ENCODE data around the gene HOXA3. TPM values are rescaled to one million over a fixed set of nuclear protein-coding genes. Genes with fewer than 3 reads are reported as not detected.

Gene HOXA3
- polyA plus RNA-seq, 2 of the 4 experiments (the other 2 are of a cell fraction): 3.3 to 8.7 TPM

DNA sequence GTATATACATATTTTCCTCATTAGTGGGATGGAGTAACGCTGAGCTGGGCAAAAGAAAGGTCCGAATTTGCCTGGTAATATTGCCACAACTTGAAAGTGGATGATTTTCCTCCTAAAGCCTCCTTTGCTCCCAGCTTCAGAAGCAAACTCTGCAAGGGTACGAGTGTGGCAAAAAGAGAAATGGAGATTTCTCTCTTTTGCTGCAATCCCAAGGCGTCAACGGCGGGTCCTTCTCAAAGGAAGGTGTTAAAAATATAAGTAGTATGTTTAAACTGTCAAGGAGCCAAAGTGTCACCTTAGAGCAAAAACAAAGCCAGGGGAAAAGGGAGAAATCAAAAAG, 37.5 kb downstream of the HOXA3 start:
- H3K4me1 ChIP-seq: peaks cover 59% of the 10 kb centered on the region
- TF ChIP-seq EHMT2 (IDR thresholded peaks at IDR 0.05; ENCODE audit: low read depth): no peak
- TF ChIP-seq POLR2AphosphoS2 (conservative IDR thresholded peaks at IDR 0.05; ENCODE audit: low read length): no peak
- TF ChIP-seq FOSB (CRISPR knock-in tag; IDR thresholded peaks at IDR 0.05): no peak
- no peak for TF ChIP-seq MAZ (IDR thresholded peaks at IDR 0.05; ENCODE audit: borderline replicate concordance, low read depth, low read length)
- TF ChIP-seq, protein P1, sequence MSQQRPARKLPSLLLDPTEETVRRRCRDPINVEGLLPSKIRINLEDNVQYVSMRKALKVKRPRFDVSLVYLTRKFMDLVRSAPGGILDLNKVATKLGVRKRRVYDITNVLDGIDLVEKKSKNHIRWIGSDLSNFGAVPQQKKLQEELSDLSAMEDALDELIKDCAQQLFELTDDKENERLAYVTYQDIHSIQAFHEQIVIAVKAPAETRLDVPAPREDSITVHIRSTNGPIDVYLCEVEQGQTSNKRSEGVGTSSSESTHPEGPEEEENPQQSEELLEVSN (IDR thresholded peaks at IDR 0.05; ENCODE audit: borderline replicate concordance, low read depth): no peak
- no peak for TF ChIP-seq POLR2A (IDR thresholded peaks at IDR 0.05; ENCODE audit: low read length)
- TF ChIP-seq NFE2L2 (conservative IDR thresholded peaks at IDR 0.05; ENCODE audit: low read length): no peak
- no peak for TF ChIP-seq HDAC2 (IDR thresholded peaks at IDR 0.05)
- TF ChIP-seq, protein P2, sequence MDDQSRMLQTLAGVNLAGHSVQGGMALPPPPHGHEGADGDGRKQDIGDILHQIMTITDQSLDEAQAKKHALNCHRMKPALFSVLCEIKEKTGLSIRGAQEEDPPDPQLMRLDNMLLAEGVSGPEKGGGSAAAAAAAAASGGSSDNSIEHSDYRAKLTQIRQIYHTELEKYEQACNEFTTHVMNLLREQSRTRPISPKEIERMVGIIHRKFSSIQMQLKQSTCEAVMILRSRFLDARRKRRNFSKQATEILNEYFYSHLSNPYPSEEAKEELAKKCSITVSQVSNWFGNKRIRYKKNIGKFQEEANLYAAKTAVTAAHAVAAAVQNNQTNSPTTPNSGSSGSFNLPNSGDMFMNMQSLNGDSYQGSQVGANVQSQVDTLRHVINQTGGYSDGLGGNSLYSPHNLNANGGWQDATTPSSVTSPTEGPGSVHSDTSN (IDR thresholded peaks at IDR 0.05): no peak
- no peak for TF ChIP-seq GATA3 (IDR thresholded peaks at IDR 0.05; ENCODE audit: borderline replicate concordance)
- no peak for TF ChIP-seq NR3C1 (IDR thresholded peaks at IDR 0.05)
- no peak for TF ChIP-seq CBX8 (IDR thresholded peaks at IDR 0.05)
- POLR2A ChIA-PET: interaction anchor here (0.5 to 5.1 kb wide), 10 partner anchors 8 to 897 kb away, joined by 3 to 34 read pairs (median 8); partner anchors contain the start of genes HOXA1, HOXA4, HOXA5 and SKAP2
- no peak for FAIRE-seq
- no peak for DNase-seq (ENCODE audit: low read depth in 1 of 2, low spot score in 1 of 2)
- no peaks in the 10 kb centered on the region for H3K9me3 ChIP-seq
- no peak for ATAC-seq
- peak overlapping the region; percentile 83 to 90 for H3K27ac ChIP-seq
- H3K4me2 ChIP-seq: peak overlapping the region; percentile 88
- WGBS (ENCODE audit: missing lambda C conversion rate): 6% methylated on average over 6 of the region's 6 CpGs
- CTCF ChIA-PET: interaction anchor here (0.8 to 3.6 kb wide), 12 partner anchors 9 to 425 kb away, joined by 3 to 18 read pairs (median 3); partner anchors contain the start of genes HOXA4 and HOXA5
- peak overlapping the region; percentile 44 for H3K4me3 ChIP-seq

DNA sequence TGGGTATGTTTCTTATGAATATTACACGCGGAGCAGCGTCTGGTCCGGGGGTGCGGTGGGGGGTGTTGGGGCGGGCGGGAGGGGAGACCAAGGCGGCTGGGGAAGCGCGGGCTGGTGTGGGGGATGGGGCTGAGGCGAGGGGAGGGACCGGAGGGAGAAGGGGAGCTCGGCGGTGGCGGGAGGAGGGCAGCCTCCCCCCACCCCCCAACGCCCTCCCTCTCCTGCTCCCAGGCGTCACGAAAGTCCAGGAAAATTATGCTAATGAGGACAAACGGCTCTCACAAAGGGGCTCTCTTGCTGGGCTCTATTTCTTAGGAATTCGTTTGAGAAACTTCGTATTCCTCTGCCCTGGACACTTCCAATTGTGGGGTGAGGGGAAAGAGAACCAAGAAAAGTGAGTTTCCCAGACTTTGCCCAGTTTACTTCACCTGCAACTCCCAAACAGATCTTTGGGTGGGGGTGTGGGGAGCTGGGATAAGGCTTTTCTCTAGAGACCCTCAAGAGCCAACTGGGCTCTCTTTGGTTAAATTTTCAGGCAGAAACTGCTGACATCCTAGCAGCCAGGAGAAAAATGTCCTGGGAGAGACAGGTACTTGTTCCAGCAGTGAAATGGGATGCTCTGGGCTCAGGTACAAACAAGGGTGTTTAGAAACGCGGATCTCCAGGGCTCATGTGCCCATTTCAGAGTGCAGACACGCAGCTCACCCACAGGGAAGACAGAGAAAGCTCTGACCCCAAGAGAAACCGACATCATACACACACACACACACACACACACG, 38.2 kb downstream of the HOXA3 start:
- Histone ChIP-seq H3K4me2 (peak overlapping the region; percentile 88), H3K9me3 (no peaks in the 10 kb centered on the region), H3K4me3 (peak overlapping the region; percentile 72), H3K4me1 (peaks cover 58% of the 10 kb centered on the region), H3K27ac (peak overlapping the region; percentile 92 to 98)
- ChIA-PET POLR2A (interaction anchor here (0.5 to 5.1 kb wide), 13 partner anchors 8 to 939 kb away, joined by 3 to 34 read pairs (median 5); partner anchors contain the start of genes HOXA1, HOXA4 and SKAP2), CTCF (interaction anchor here (0.9 to 2.0 kb wide), 6 partner anchors 9 to 424 kb away, joined by 3 to 10 read pairs (median 5); partner anchors contain the start of gene HOXA4)
- FAIRE-seq (no peak), ATAC-seq (peak; percentile 52 to 54), DNase-seq (ENCODE audit: low read depth in 1 of 2, low spot score in 1 of 2) (peak; percentile 73 to 80)
- 0% methylated on average over 14 of the region's 26 CpGs for WGBS (ENCODE audit: missing lambda C conversion rate)
- TF ChIP-seq, protein P3, sequence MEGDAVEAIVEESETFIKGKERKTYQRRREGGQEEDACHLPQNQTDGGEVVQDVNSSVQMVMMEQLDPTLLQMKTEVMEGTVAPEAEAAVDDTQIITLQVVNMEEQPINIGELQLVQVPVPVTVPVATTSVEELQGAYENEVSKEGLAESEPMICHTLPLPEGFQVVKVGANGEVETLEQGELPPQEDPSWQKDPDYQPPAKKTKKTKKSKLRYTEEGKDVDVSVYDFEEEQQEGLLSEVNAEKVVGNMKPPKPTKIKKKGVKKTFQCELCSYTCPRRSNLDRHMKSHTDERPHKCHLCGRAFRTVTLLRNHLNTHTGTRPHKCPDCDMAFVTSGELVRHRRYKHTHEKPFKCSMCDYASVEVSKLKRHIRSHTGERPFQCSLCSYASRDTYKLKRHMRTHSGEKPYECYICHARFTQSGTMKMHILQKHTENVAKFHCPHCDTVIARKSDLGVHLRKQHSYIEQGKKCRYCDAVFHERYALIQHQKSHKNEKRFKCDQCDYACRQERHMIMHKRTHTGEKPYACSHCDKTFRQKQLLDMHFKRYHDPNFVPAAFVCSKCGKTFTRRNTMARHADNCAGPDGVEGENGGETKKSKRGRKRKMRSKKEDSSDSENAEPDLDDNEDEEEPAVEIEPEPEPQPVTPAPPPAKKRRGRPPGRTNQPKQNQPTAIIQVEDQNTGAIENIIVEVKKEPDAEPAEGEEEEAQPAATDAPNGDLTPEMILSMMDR (IDR thresholded peaks at IDR 0.05): no peak
- peak in 1 of 2 experiments; percentile 70; a peak in 2 of 5 replicates for TF ChIP-seq JUN (IDR thresholded peaks at IDR 0.05)

DNA sequence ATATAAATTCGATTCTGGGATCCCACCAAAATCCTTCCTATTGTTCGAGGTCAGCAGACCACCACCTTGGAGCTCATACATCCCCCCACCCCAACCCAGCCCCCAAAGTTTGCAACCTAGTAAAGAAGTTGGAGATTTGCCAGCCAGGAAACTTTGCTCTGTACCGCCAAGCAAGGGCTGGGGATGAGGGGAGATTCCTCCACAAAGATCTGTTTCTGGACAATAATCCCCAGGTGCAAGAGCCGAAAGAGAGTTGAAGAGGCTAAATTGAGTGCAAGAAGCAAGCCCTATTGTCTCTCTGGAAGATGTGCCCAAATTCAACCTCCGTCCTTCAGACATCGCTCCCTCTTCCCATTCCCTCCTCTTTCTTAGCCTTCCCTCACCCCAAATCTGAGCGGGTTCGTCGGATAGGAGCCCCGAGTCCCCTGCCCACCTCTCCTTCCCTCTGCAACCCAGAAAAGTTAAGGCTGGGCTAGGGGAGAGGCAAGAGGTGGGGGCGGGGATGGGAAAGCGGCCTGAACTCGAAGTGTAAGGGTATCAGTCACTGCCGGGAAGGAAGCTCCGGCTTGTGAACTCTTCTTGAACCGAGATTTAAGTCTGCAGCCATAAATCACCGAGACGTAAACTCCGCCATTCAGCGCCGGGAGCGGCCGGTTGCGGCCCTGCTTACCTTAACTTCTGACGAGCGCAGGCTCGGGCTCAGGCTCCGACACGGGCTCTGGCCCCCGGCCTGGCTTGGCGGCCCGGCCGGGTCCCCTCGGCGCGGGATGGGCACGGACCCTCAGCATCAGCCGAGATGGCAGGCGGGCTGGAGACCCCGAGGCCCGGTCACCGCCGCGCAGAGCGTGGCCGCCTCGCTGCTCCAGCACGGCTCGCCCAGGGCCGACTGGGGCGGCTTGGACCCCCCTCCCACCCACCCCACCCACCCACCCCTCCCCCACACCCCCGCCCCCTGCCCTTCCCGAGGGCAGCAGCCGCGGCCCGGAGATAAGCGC, 39.1 kb downstream of the HOXA3 start:
- peaks cover 49% of the 10 kb centered on the region for H3K4me1 ChIP-seq
- TF ChIP-seq PHF8 (IDR thresholded peaks at IDR 0.05; ENCODE audit: borderline replicate concordance, low read depth) (peak; percentile 76), EHF (CRISPR knock-in tag; IDR thresholded peaks at IDR 0.05) (0 out of 2 replicates have a peak, but pooled peaks have one; percentile 32), MAZ (IDR thresholded peaks at IDR 0.05; ENCODE audit: borderline replicate concordance, low read depth, low read length) (no peak), HEYL (CRISPR knock-in tag; IDR thresholded peaks at IDR 0.05) (no peak), CHD4 (IDR thresholded peaks at IDR 0.05; ENCODE audit: borderline replicate concordance) (no peak), CBX2 (IDR thresholded peaks at IDR 0.05; ENCODE audit: borderline replicate concordance, low read depth) (no peak), EHMT2 (IDR thresholded peaks at IDR 0.05; ENCODE audit: low read depth) (no peak), ZNF302 (CRISPR knock-in tag; IDR thresholded peaks at IDR 0.05) (no peak), RFX5 (IDR thresholded peaks at IDR 0.05) (no peak), HOXB5 (CRISPR knock-in tag; IDR thresholded peaks at IDR 0.05) (peak; percentile 91), EP300 (IDR thresholded peaks at IDR 0.05) (no peak), NFE2L2 (conservative IDR thresholded peaks at IDR 0.05; ENCODE audit: low read length) (no peak), TFCP2L1 (CRISPR knock-in tag; IDR thresholded peaks at IDR 0.05) (no peak), FOSB (CRISPR knock-in tag; IDR thresholded peaks at IDR 0.05) (no peak)
- TF ChIP-seq, protein P2 (IDR thresholded peaks at IDR 0.05): 0 out of 2 replicates have a peak, but pooled peaks have one; percentile 57
- TF ChIP-seq, protein P4, sequence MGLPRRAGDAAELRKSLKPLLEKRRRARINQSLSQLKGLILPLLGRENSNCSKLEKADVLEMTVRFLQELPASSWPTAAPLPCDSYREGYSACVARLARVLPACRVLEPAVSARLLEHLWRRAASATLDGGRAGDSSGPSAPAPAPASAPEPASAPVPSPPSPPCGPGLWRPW (IDR thresholded peaks at IDR 0.05): no peak

More for the DNA sequence above, 39.1 kb downstream of the HOXA3 start:
- FAIRE-seq (no peak), ATAC-seq (peak; percentile 60), DNase-seq (ENCODE audit: low read depth in 1 of 2, low spot score in 1 of 2) (peak; percentile 56 to 90)
- POLR2A ChIA-PET: interaction anchor here (0.6 to 5.1 kb wide), 8 partner anchors 9 to 940 kb away, joined by 3 to 34 read pairs (median 4); partner anchors contain the start of genes HOXA1 and SKAP2
- 3% methylated on average over 22 of the region's 57 CpGs for WGBS (ENCODE audit: missing lambda C conversion rate)
- Histone ChIP-seq H3K4me2 (peak overlapping the region; percentile 88), H3K9me3 (no peaks in the 10 kb centered on the region), H3K27ac (peak overlapping the region; percentile 92 to 98), H3K4me3 (peak overlapping the region; percentile 72)
- CTCF ChIA-PET: interaction anchor here (1.0 to 1.3 kb wide), 2 partner anchors 17 to 258 kb away, joined by 3 read pairs; partner anchors contain the start of gene HOXA4
